SK-N-MC (cell line): ENCODE measurements around the gene MIPOL1.

Experiments
- DNase-seq: peaks from one replicate; pipeline ENCODE4 v3.0.0-alpha.2; 2011; ENCODE audit warnings: low read depth, low spot score
- H3K27ac ChIP-seq: fragments of 200-600 bp; sonication (generic); 2 replicates; pipeline ENCODE4 v1.5.1; 2016; ENCODE audit warnings: mixed run types
- H3K36me3 ChIP-seq: fragments of 200-600 bp; sonication (generic); 2 replicates; pipeline ENCODE4 v1.6.1; 2017; ENCODE audit warnings: antibody characterized with exemption, low read length, mixed read lengths; ENCODE audit not compliant: insufficient read depth
- H3K4me3 ChIP-seq: fragments of 200-600 bp; sonication (generic); 2 replicates; pipeline ENCODE4 v1.5.1; 2016
- H3K9ac ChIP-seq: fragments of 200-600 bp; sonication (generic); 2 replicates; pipeline ENCODE4 v1.8.0; 2017; ENCODE audit warnings: mixed run types, mixed read lengths; ENCODE audit not compliant: insufficient read length
- H3K9me3 ChIP-seq: fragments of 200-600 bp; sonication (generic); 2 replicates; pipeline ENCODE4 v1.6.1; 2017; ENCODE audit warnings: low read depth, mild to moderate bottlenecking, antibody characterized with exemption, low read length, moderate library complexity, mixed read lengths
- EZH2 ChIP-seq: fragments of 200-600 bp; sonication (generic); IDR thresholded peaks from one replicate; pipeline ENCODE4 v1.6.1; 2017; ENCODE audit warnings: antibody characterized with exemption
- FOXP2 ChIP-seq: optimal IDR thresholded peaks from 2 replicates; pipeline ENCODE3; 2011; ENCODE audit warnings: mild to moderate bottlenecking, moderate library complexity; ENCODE audit not compliant: insufficient read depth; ENCODE audit errors: extremely low read length, control extremely low read depth
- POLR2AphosphoS5 ChIP-seq: IDR thresholded peaks from 2 replicates; pipeline ENCODE4 v1.6.1; 2012; ENCODE audit warnings: mild to moderate bottlenecking, low read depth, low read length, borderline replicate concordance

MIPOL1 gene

DNA sequence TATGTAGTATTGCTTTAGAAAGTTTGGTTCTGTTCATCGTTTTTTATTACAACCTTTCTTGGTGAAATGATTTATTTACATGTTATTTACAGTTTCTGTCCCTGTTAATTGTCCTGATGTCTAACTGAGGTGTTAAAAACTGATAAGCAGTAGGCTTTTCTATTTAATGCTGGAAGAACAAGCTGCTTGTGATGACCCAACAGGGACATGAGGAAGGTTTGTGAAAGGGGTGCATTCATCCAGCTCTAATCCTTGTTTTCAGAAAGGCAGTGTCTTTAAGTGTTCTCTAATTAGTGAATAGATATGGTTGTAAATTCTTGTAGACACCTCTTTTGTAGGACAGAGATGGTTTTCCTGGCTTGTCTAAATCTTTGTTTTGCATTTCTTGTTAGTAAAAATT lies 205.9 kb downstream of the MIPOL1 start:
- Histone ChIP-seq H3K4me3 (no peak overlapping the region), H3K27ac (no peak overlapping the region), H3K9me3 (no peaks in the 10 kb centered on the region), H3K9ac (no peak overlapping the region), H3K36me3 (0 out of 2 replicates have a peak, but pooled peaks cover 4% of the 10 kb centered on the region)
- no peak for DNase-seq
- no peak for TF ChIP-seq EZH2
- no peak for TF ChIP-seq POLR2AphosphoS5
- no peak for TF ChIP-seq FOXP2

DNA sequence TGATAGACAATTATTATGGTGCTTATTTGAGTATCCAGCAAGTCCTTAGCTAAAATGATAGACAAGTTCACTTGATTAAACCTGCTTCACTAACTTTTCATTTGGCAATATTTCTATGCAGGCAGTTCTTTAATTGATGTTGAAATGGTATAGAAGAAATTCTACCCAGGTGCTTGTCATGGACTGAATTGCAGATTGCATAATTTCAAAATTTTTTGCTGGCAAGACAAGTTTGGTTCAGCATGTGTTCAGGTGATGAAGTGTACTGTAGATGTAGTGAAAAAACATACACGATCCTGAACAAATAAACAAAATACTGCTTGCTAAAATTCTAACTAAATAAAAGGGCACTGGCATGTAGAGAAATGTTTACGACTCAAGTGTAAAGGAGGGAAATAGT lies 208.4 kb downstream of the MIPOL1 start:
- Histone ChIP-seq H3K27ac (no peak overlapping the region), H3K9me3 (no peaks in the 10 kb centered on the region), H3K4me3 (no peak overlapping the region), H3K9ac (no peak overlapping the region), H3K36me3 (no peaks in the 10 kb centered on the region)
- DNase-seq = no peak
- TF ChIP-seq EZH2 = no peak
- TF ChIP-seq POLR2AphosphoS5 = no peak
- TF ChIP-seq FOXP2 = no peak

DNA sequence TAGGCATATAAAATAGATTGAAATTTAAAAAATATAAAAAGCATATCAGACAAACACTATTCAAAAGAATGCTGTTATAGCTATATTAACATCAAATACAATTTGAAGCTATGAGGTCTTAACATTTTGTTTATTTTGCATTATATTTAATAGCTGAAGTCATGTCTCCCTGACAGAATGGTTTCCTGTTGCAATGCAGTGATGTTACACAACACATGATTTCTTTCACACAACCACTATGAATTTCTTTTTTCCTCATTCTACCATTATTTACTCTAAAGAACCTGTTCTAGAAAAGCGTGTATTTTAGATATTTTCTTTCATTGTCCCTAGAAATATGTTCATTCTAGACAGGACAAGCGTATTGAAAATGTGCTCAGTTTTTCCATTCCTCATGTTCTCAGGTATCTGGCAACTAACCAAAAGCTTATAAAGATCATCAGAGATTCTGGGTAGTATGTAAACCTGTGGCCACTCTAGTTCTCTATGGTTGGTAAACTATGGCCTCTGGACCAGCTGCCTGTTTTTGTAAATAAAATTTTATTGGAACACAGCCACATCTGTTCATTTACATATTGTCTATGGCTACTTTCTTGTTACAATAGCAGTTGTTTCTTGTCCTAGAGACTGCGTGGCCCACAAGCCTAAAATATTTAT lies 213.5 kb downstream of the MIPOL1 start:
- H3K9me3 ChIP-seq = no peaks in the 10 kb centered on the region
- H3K9ac ChIP-seq = no peak overlapping the region
- TF ChIP-seq FOXP2 = no peak
- no peak for TF ChIP-seq EZH2
- H3K27ac ChIP-seq = no peak overlapping the region
- H3K4me3 ChIP-seq = no peak overlapping the region
- no peaks in the 10 kb centered on the region for H3K36me3 ChIP-seq
- DNase-seq = no peak

DNA sequence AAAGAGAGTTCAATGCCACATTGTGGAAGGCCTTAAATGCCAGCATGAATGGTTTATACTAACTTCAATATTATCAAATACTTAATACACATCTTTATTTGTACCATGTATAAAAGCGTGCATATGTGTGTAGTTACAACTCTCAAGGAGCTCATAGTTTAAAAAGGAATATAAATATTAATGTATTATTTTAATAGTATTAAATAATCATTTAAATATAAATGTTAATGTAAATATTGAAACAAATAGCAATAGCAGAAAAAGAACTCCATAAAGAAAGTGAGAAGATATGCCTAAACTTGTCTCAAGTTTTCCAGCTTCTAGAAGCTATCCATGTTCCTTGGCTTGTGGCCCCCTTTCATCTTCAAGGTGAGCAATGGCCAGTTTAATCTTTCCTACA lies 215.3 kb downstream of the MIPOL1 start:
- no peaks in the 10 kb centered on the region for H3K9me3 ChIP-seq

DNA sequence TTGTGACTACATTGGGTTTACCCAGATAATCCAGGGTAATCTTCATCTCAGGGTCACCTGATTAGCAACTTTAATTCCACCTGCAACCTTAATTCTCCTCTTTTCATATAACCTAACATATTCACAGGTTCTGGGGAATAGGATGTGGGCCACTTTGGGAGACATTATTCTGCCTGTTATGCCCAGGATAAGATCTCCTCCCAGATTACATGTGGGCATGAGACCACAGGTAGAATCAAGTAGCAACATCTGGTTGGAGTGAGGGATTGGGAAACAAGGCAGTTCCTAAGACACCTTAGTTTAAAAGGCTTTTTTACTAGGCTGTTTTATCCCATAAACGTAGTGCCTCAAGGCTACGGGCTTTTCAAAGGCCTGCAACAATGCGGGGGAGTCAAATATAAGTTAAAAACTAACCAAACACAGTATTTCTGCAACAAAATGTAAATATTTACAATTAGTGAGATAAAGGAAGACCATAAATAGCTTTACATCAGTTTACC lies 215.8 kb downstream of the MIPOL1 start:
- no peak for TF ChIP-seq POLR2AphosphoS5
- TF ChIP-seq EZH2 = no peak
- TF ChIP-seq FOXP2 = no peak
- H3K27ac ChIP-seq = no peak overlapping the region
- no peak for DNase-seq

More for the DNA sequence above, 215.3 kb downstream of the MIPOL1 start:
- no peak for TF ChIP-seq EZH2
- TF ChIP-seq FOXP2 = no peak
- TF ChIP-seq POLR2AphosphoS5 = no peak
- no peaks in the 10 kb centered on the region for H3K36me3 ChIP-seq
- H3K27ac ChIP-seq = no peak overlapping the region
- no peak for DNase-seq
- no peak overlapping the region for H3K4me3 ChIP-seq
- no peak overlapping the region for H3K9ac ChIP-seq

DNA sequence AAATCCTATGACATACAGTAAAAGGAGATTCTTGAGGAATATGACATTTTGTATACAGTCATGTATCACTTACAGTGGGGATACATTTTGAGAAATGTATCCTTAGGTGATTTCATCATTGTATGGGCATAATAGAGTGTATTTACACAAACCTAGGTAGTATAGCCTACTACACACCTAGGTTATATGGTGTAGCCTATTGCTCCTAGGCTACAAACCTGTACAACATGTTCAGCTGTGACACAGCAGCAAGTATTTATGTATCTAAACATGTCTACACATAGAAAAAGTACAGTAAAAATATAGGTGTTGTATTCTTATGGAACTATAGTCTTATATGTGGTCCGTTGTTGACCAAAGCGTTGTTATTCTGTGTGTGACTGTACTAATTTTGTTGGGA lies 218.5 kb downstream of the MIPOL1 start:
- TF ChIP-seq POLR2AphosphoS5 (no peak), FOXP2 (no peak), EZH2 (no peak)
- Histone ChIP-seq H3K27ac (no peak overlapping the region), H3K9ac (no peak overlapping the region), H3K36me3 (no peaks in the 10 kb centered on the region), H3K4me3 (no peak overlapping the region), H3K9me3 (no peaks in the 10 kb centered on the region)
- no peak for DNase-seq

More for the DNA sequence above, 215.8 kb downstream of the MIPOL1 start:
- H3K9ac ChIP-seq = no peak overlapping the region
- H3K36me3 ChIP-seq = no peaks in the 10 kb centered on the region
- no peak overlapping the region for H3K4me3 ChIP-seq
- H3K9me3 ChIP-seq = no peaks in the 10 kb centered on the region

DNA sequence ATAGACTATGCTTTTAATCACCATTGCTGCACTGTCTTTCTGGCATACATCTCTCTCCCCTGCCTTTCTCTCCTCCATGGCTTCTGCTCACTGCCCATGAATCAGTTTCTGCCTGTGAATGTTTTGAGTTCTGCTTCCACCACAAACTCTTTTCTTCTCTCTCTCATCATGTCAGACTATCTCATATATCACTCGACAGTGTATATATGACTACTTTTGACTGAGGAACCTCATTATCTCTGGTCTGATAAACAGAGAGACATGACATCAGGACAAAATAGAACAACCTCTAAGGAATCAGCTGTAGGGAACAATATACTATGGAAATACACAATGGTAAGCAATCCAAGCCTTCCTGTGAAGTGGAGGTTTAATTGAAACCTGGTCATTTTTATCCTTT lies 219.4 kb downstream of the MIPOL1 start:
- Histone ChIP-seq H3K9me3 (no peaks in the 10 kb centered on the region), H3K27ac (no peak overlapping the region), H3K9ac (no peak overlapping the region), H3K4me3 (no peak overlapping the region), H3K36me3 (no peaks in the 10 kb centered on the region)
- no peak for DNase-seq
- no peak for TF ChIP-seq EZH2
- no peak for TF ChIP-seq POLR2AphosphoS5
- TF ChIP-seq FOXP2 = no peak

DNA sequence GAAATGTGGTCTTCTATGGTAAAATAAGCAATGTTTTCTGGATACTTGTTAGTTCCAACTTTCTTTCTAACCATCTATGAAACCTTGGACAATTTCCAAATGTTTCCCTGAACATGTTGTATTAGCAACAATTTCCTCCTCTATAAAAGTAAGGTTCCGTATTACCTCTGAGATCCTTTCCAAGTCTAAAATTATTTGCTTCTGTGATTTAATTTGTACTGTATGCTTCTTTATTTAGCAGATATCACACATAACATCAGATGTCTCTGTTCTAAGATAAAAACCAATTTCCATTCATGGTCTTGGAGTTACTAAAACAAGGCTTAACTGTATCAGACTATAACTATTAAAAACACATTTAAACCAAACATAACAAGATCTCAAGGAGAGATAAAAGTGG lies 220.1 kb downstream of the MIPOL1 start:
- DNase-seq = no peak
- Histone ChIP-seq H3K9me3 (no peaks in the 10 kb centered on the region), H3K9ac (no peak overlapping the region), H3K4me3 (no peak overlapping the region), H3K36me3 (no peaks in the 10 kb centered on the region), H3K27ac (no peak overlapping the region)
- TF ChIP-seq FOXP2 (no peak), EZH2 (no peak), POLR2AphosphoS5 (no peak)

DNA sequence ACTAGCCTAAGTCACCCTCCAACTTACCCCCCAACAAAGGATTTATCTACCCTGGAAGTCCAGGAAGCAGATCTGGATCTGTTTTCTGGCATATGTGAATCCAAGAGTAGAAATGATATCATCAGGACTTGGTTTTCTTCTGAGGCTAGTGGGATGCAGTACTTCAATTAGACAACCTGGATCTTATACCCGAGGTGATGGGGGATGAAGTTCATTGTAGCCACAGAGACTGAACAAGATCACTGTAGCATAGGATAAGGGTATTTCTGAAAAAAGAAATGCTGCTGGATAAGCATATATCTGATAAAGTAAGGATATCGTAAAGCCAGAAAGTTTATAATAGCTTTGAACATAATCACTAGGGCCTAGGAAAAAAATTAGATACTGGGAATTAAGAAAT lies 222.9 kb downstream of the MIPOL1 start:
- Histone ChIP-seq H3K4me3 (no peak overlapping the region), H3K9me3 (no peaks in the 10 kb centered on the region; the same call in 1 of the 2 replicates), H3K36me3 (no peaks in the 10 kb centered on the region), H3K27ac (no peak overlapping the region), H3K9ac (no peak overlapping the region)
- no peak for DNase-seq
- TF ChIP-seq FOXP2 = no peak
- no peak for TF ChIP-seq POLR2AphosphoS5
- TF ChIP-seq EZH2 = no peak
